ENCODE results near the gene TGFB2. TPM values are rescaled to one million over a fixed set of nuclear protein-coding genes. Genes with fewer than 3 reads are reported as not detected.

Gene TGFB2
- total RNA-seq, 2 donors from 2014 or later: 4.3 to 8.7 TPM

- Histone ChIP-seq H3K4me1 (no peaks in the 10 kb centered on the region), H3K27me3 (no peaks in the 10 kb centered on the region), H3K4me3 (no peak overlapping the region), H3K9me3 (no peaks in the 10 kb centered on the region), H3K36me3 (peaks cover 14% of the 10 kb centered on the region), H3K27ac (no peak overlapping the region)
- DNase-seq (ENCODE audit: low spot score): no peak
- TF ChIP-seq CTCF (IDR thresholded peaks at IDR 0.05): no peak
Observed at GRCh38 chr1:218322762-218323161, 22.4 kb upstream of the TGFB2 start.

DNA sequence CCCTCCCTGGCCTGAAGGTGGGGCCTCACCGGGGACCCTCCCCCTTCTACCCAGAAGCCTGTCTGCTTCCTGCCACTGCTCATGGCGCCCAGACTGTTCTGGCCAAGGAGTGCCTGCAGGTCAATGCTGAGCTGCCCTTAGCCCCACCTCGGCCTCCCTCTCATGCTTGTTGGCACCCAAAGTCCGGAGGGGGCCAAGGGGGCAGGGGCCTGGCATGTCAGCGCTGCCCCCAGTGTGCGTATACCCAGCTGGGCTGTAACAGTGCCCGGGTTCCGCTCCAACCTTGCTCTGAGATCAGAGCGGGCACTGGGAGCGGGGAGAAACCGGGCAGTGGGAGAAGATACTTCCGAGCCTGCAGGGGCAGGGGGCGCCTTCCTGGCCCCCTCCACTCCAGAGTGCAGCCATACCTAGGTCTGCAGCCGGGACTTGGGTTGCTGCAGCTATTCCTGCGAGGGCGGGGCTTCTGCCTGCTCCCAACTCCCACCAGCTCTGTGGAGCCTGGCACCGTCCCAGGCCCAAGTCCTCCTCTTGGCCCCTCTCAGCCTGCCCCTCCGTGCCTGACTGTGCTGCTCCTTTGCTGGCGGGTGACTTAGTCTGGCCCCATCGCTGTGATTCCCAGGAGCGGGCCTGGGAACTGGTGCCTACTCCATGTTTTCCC lies 21.4 kb upstream of the TGFB2 start:
- Histone ChIP-seq H3K36me3 (peaks cover 14% of the 10 kb centered on the region), H3K4me3 (no peak overlapping the region), H3K27ac (no peak overlapping the region), H3K9me3 (no peaks in the 10 kb centered on the region), H3K27me3 (no peaks in the 10 kb centered on the region), H3K4me1 (no peaks in the 10 kb centered on the region)
- no peak for TF ChIP-seq CTCF (IDR thresholded peaks at IDR 0.05)
- no peak for DNase-seq (ENCODE audit: low spot score)

DNA sequence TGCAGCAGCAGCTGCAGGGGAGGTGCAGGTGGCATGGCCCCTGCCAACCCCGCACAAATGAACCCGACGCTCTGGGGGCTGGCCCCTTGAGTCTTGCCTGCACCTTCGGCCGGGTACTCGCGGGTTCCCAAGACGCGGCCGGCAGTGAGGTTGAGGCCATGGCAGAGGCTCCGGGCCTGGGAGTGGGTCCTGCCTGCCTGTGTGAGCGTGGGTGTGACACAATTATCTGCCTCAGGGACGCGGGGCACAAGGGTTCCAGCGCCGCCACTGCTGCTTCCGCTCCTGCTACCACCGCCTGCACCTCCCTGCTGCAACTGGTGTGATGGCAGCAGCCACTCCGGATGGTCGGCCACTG lies 20.9 kb upstream of the TGFB2 start:
- no peak overlapping the region for H3K27ac ChIP-seq
- no peak for DNase-seq (ENCODE audit: low spot score)
- H3K4me3 ChIP-seq: no peak overlapping the region
- no peaks in the 10 kb centered on the region for H3K9me3 ChIP-seq
- peaks cover 14% of the 10 kb centered on the region for H3K36me3 ChIP-seq
- H3K4me1 ChIP-seq: no peaks in the 10 kb centered on the region
- TF ChIP-seq CTCF (IDR thresholded peaks at IDR 0.05): no peak
- no peaks in the 10 kb centered on the region for H3K27me3 ChIP-seq

DNA sequence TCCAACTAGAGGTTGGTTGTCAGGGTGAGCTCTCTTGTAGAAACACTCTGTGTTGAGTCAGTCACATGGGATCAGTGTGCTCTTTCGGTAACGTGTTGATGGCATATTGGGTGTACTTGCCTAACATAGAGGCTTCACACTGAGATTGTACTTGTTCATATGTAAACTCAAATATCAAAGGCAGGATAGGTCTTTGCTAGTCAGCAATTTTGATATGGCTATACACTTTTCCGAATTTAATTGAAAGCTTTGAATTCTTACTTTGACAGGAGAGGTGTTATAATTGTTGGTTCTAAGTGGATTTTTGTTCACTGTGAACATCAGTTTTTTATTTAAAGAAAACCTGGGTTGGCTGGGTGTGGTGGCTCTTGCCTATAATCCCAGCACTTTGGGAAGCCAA lies 16.4 kb upstream of the TGFB2 start:
- Histone ChIP-seq H3K4me3 (no peak overlapping the region), H3K27ac (no peak overlapping the region), H3K4me1 (no peaks in the 10 kb centered on the region), H3K27me3 (no peaks in the 10 kb centered on the region), H3K36me3 (peaks cover 4% of the 10 kb centered on the region), H3K9me3 (no peaks in the 10 kb centered on the region)
- no peak for DNase-seq (ENCODE audit: low spot score)
- TF ChIP-seq CTCF (IDR thresholded peaks at IDR 0.05): no peak

GRCh38 chr1:218330043-218330623 lies 15.0 kb upstream of the TGFB2 start:
- H3K4me3 ChIP-seq: no peak overlapping the region
- H3K36me3 ChIP-seq: no peaks in the 10 kb centered on the region
- no peak overlapping the region for H3K27ac ChIP-seq
- peak; percentile 40 to 74 for TF ChIP-seq CTCF (IDR thresholded peaks at IDR 0.05)
- H3K4me1 ChIP-seq: no peaks in the 10 kb centered on the region
- no peaks in the 10 kb centered on the region for H3K9me3 ChIP-seq
- DNase-seq (ENCODE audit: low spot score): no peak
- no peaks in the 10 kb centered on the region for H3K27me3 ChIP-seq

- Histone ChIP-seq H3K4me1 (no peaks in the 10 kb centered on the region), H3K27me3 (no peaks in the 10 kb centered on the region), H3K27ac (no peak overlapping the region), H3K4me3 (no peak overlapping the region), H3K36me3 (no peaks in the 10 kb centered on the region), H3K9me3 (no peaks in the 10 kb centered on the region)
- no peak for TF ChIP-seq CTCF (IDR thresholded peaks at IDR 0.05)
- DNase-seq (ENCODE audit: low spot score): no peak
Observed at GRCh38 chr1:218332416-218332815, 12.7 kb upstream of the TGFB2 start.

All from right atrium auricular region (tissue), 2 donors.